AG04449 (cell line): Measurements from ENCODE around the gene ZSCAN10.
"Not testable (repeated sequence)": the region's sequence is repeated elsewhere in the genome, so short reads cannot be mapped to it uniquely, and the experiment has no call there.

ENCODE experiments used
- CTCF ChIA-PET: fragments of 350-600 bp; formaldehyde crosslinking; extraction: SDS; loops from one replicate; lab custom pipeline; 2021; ENCODE audit warnings: antibody characterized with exemption; lab: Yijun Ruan, JAX
- POLR2A ChIA-PET: fragments of 400-600, 350-600 bp; formaldehyde crosslinking; extraction: SDS; loops from one replicate; lab custom pipeline; 2020; ENCODE audit warnings: antibody characterized with exemption, inconsistent platforms; lab: Yijun Ruan, JAX
- DNase-seq: peaks from one replicate; pipeline ENCODE4 v3.0.0-alpha.2; 2010; ENCODE audit warnings: low read depth, low spot score
- H3K4me3 ChIP-seq: 2 replicates; pipeline ENCODE4 v1.5.1; 2011; ENCODE audit warnings: low read depth, mild to moderate bottlenecking, control low read depth, low read length
- CTCF ChIP-seq: IDR thresholded peaks from one replicate; pipeline ENCODE4 v1.5.1; 2011; ENCODE audit warnings: mild to moderate bottlenecking, moderate library complexity, low read length, control low read depth, inconsistent platforms; ENCODE audit not compliant: insufficient read depth; ENCODE audit errors: missing control alignments

ZSCAN10 gene

GRCh38 chr16:3058139-3059030 lies 40.7 kb downstream of the ZSCAN10 start:
- ChIA-PET CTCF (interaction anchor here (0.7 to 5.0 kb wide), 30 partner anchors 9 to 126 kb away, joined by 3 to 88 read pairs (median 6); partner anchors contain the start of gene ZNF205), POLR2A (interaction anchor here (1.3 to 1.7 kb wide), 2 partner anchors 70 to 77 kb away, joined by 4 to 5 read pairs; partner anchors contain the start of gene ZNF213)
- TF ChIP-seq CTCF = no peak
- no peak for DNase-seq
- peak overlapping the region; percentile 81 for H3K4me3 ChIP-seq

GRCh38 chr16:3057181-3058138 lies 41.6 kb downstream of the ZSCAN10 start:
- H3K4me3 ChIP-seq = peak overlapping the region; percentile 81
- ChIA-PET CTCF (interaction anchor here (1.0 to 5.0 kb wide), 13 partner anchors 9 to 111 kb away, joined by 3 to 88 read pairs (median 9); no protein-coding TSS in a partner anchor), POLR2A (no interaction called here)
- TF ChIP-seq CTCF = no peak
- DNase-seq = no peak

GRCh38 chr16:3056336-3057180 lies 42.5 kb downstream of the ZSCAN10 start:
- no peak overlapping the region for H3K4me3 ChIP-seq
- CTCF ChIA-PET = interaction anchor here (0.6 to 5.0 kb wide), 4 partner anchors 14 to 251 kb away, joined by 3 to 88 read pairs (median 12); no protein-coding TSS in a partner anchor
- POLR2A ChIA-PET = no interaction called here
- TF ChIP-seq CTCF = no peak
- no peak for DNase-seq

GRCh38 chr16:3055734-3056115 lies 43.4 kb downstream of the ZSCAN10 start:
- CTCF ChIA-PET, H3K4me3 ChIP-seq, POLR2A ChIA-PET, DNase-seq: not testable (repeated sequence)

GRCh38 chr16:3054965-3055733 lies 43.9 kb downstream of the ZSCAN10 start:
- no peak for DNase-seq
- no peak for TF ChIP-seq CTCF
- CTCF ChIA-PET = no interaction called here
- no peak overlapping the region for H3K4me3 ChIP-seq
- POLR2A ChIA-PET = no interaction called here

- H3K4me3 ChIP-seq, CTCF ChIA-PET, DNase-seq, POLR2A ChIA-PET: not testable (repeated sequence)
These were observed 45.8 kb downstream of the ZSCAN10 start for GRCh38 chr16:3053330-3053710.

GRCh38 chr16:3052571-3053329 lies 46.3 kb downstream of the ZSCAN10 start:
- DNase-seq, POLR2A ChIA-PET, H3K4me3 ChIP-seq: not testable (repeated sequence)
- CTCF ChIA-PET = interaction anchor here (2.1 kb wide), 1 partner anchor 22 kb away, joined by 11 read pairs; no protein-coding TSS in a partner anchor
